H1 (cell line): ENCODE data around the gene HEXIM1. TPM values are rescaled to one million over a fixed set of nuclear protein-coding genes. Genes with fewer than 3 reads are reported as not detected.

Experiments
- CTCF ChIA-PET: fragments of 300-600 bp; sonication (Branson Sonifier 250); formaldehyde crosslinking; loops from one replicate; lab custom pipeline; 2021; ENCODE audit not compliant: partially characterized antibody; lab: Charles Lee
- POLR2A ChIA-PET: fragments of 300-600 bp; sonication (Branson Sonifier 250); formaldehyde crosslinking; loops from one replicate; lab custom pipeline; 2021; ENCODE audit warnings: inconsistent platforms; ENCODE audit not compliant: partially characterized antibody; lab: Charles Lee
- DNase-seq, 2 experiments: peaks; one replicate each; pipeline versions ENCODE4 v3.0.0 to v3.0.0-alpha.2; 2010 to 2022; ENCODE audit warnings: low spot score in 2 of 2, low read depth in 1 of 2, mixed read lengths in 1 of 2
- FAIRE-seq: peaks from 2 replicates; lab custom pipeline; 2011; peaks lifted over from hg19 to GRCh38; lab: Jason Lieb, UNC
- H2AFZ ChIP-seq: 2 replicates; pipeline ENCODE4 v1.8.1; 2012; ENCODE audit warnings: low read length, inconsistent platforms
- H2AK5ac ChIP-seq: 2 replicates; pipeline ENCODE4 v1.6.1; 2013; ENCODE audit warnings: low read depth, low read length
- H2BK120ac ChIP-seq: replicated peaks from 2 replicates; pipeline ENCODE3; 2013; ENCODE audit warnings: low read depth, low read length, inconsistent platforms
- H2BK12ac ChIP-seq: 2 replicates; pipeline ENCODE4 v1.6.1; 2013; ENCODE audit warnings: low read depth, low read length
- H2BK15ac ChIP-seq: 2 replicates; pipeline ENCODE4 v1.6.1; 2013; ENCODE audit warnings: low read length
- H2BK20ac ChIP-seq: 2 replicates; pipeline ENCODE4 v1.6.1; 2013; ENCODE audit warnings: low read length
- H2BK5ac ChIP-seq: 2 replicates; pipeline ENCODE4 v1.6.1; 2013; ENCODE audit warnings: low read depth, low read length
- H3K14ac ChIP-seq: 2 replicates; pipeline ENCODE4 v1.6.1; 2013; ENCODE audit warnings: inconsistent platforms; ENCODE audit not compliant: insufficient read length
- H3K18ac ChIP-seq: 2 replicates; pipeline ENCODE4 v1.6.1; 2013; ENCODE audit warnings: low read length; ENCODE audit errors: extremely low read depth
- H3K23ac ChIP-seq: 2 replicates; pipeline ENCODE4 v1.6.1; 2013; ENCODE audit warnings: inconsistent platforms; ENCODE audit not compliant: insufficient read length
- H3K23me2 ChIP-seq: 2 replicates; pipeline ENCODE4 v1.6.1; 2013; ENCODE audit warnings: low read depth, low read length
- H3K27ac ChIP-seq: 2 replicates; pipeline ENCODE4 v1.6.1; 2011; ENCODE audit warnings: low read depth, low read length, inconsistent platforms
- H3K27me3 ChIP-seq, 4 experiments: replicated peaks in 1 of 4; 1 replicate in 1 of 4; 2 replicates in 3 of 4; pipeline versions ENCODE4 v1.6.1 to v1.8.1; 2011 to 2013; ENCODE audit warnings: low read length in 3 of 4, mild to moderate bottlenecking in 3 of 4, inconsistent platforms in 2 of 4, mixed read lengths in 2 of 4, moderate library complexity in 1 of 4; ENCODE audit not compliant: control insufficient read depth in 3 of 4, insufficient read depth in 3 of 4; ENCODE audit errors: extremely low read depth in 1 of 4
- H3K36me3 ChIP-seq, 4 experiments: 2 replicates each; pipeline versions ENCODE4 v1.6.1 to v1.8.1; 2011 to 2013; ENCODE audit warnings: mild to moderate bottlenecking in 4 of 4, low read length in 3 of 4, moderate library complexity in 2 of 4, control low read depth in 1 of 4, inconsistent platforms in 1 of 4; ENCODE audit not compliant: insufficient read depth in 4 of 4, control insufficient read depth in 2 of 4
- H3K4ac ChIP-seq: replicated peaks from 2 replicates; pipeline ENCODE3; 2013; ENCODE audit warnings: low read length, low read depth, mixed read lengths, inconsistent platforms; ENCODE audit not compliant: insufficient read length
- H3K4me1 ChIP-seq, 4 experiments: replicated peaks in 1 of 4; 1 replicate in 1 of 4; 2 replicates in 3 of 4; pipeline versions ENCODE4 v1.6.1 to v1.8.1; 2011 to 2013; ENCODE audit warnings: low read length in 3 of 4, inconsistent platforms in 2 of 4, mixed read lengths in 1 of 4; ENCODE audit not compliant: insufficient read depth in 4 of 4, control insufficient read depth in 3 of 4
- H3K4me2 ChIP-seq, 2 experiments: 2 replicates each; pipeline versions ENCODE4 v1.6.1 to v1.8.1; 2011 to 2013; ENCODE audit warnings: low read depth in 2 of 2, low read length in 2 of 2, control low read depth in 1 of 2, inconsistent platforms in 1 of 2, mild to moderate bottlenecking in 1 of 2; ENCODE audit not compliant: insufficient read depth in 1 of 2
- H3K4me3 ChIP-seq, 4 experiments: fragments of 200-600, 300-600 bp in 1 of 4; sonication (generic), shearing (Covaris generic), sonication (Bioruptor Twin) in 1 of 4; 2 replicates each; pipeline versions ENCODE4 v1.5.1 to v1.8.1; 2011 to 2016; ENCODE audit warnings: low read length in 4 of 4, low read depth in 3 of 4, control low read depth in 2 of 4, inconsistent platforms in 2 of 4, mild to moderate bottlenecking in 2 of 4, mixed read lengths in 1 of 4, moderate library complexity in 1 of 4; ENCODE audit not compliant: insufficient read depth in 2 of 4; ENCODE audit errors: extremely low read depth in 1 of 4
- H3K56ac ChIP-seq: replicated peaks from 2 replicates; pipeline ENCODE3; 2013; ENCODE audit warnings: low read depth, mild to moderate bottlenecking, mixed read lengths, low read length, inconsistent platforms; ENCODE audit not compliant: insufficient read length
- H3K79me1 ChIP-seq: 2 replicates; pipeline ENCODE4 v1.6.1; 2013; ENCODE audit warnings: low read depth, low read length, control low read depth
- H3K79me2 ChIP-seq, 2 experiments: 2 replicates each; pipeline versions ENCODE4 v1.6.1 to v1.8.1; 2012 to 2013; ENCODE audit warnings: low read length in 2 of 2, mild to moderate bottlenecking in 2 of 2, inconsistent platforms in 1 of 2; ENCODE audit not compliant: insufficient read depth in 2 of 2, control insufficient read depth in 1 of 2
- H3K9ac ChIP-seq, 4 experiments: replicated peaks in 1 of 4; 1 replicate in 1 of 4; 2 replicates in 3 of 4; pipeline versions ENCODE4 v1.6.1 to v1.8.1; 2011 to 2013; ENCODE audit warnings: low read depth in 3 of 4, low read length in 3 of 4, control low read depth in 2 of 4, mild to moderate bottlenecking in 2 of 4, moderate library complexity in 2 of 4, inconsistent platforms in 1 of 4; ENCODE audit errors: extremely low read depth in 1 of 4
- H3K9me3 ChIP-seq, 2 experiments: 2 replicates each; pipeline versions ENCODE4 v1.6.1 to v1.8.1; 2012 to 2013; ENCODE audit warnings: mild to moderate bottlenecking in 2 of 2, moderate library complexity in 2 of 2, control low read depth in 1 of 2, inconsistent platforms in 1 of 2, low read depth in 1 of 2, low read length in 1 of 2, mixed read lengths in 1 of 2; ENCODE audit not compliant: insufficient read depth in 2 of 2
- H4K20me1 ChIP-seq, 2 experiments: replicated peaks in 1 of 2; 2 replicates each; pipeline versions ENCODE3 to v1.8.1; 2011 to 2013; ENCODE audit warnings: inconsistent platforms in 2 of 2, low read length in 2 of 2, mild to moderate bottlenecking in 1 of 2; ENCODE audit not compliant: insufficient read depth in 2 of 2, control insufficient read depth in 1 of 2
- H4K5ac ChIP-seq: 2 replicates; pipeline ENCODE4 v1.6.1; 2013; ENCODE audit warnings: low read length, low read depth, mixed read lengths, inconsistent platforms; ENCODE audit not compliant: insufficient read length
- H4K8ac ChIP-seq: 2 replicates; pipeline ENCODE4 v1.8.0; 2013; ENCODE audit warnings: mild to moderate bottlenecking, moderate library complexity, low read length, inconsistent platforms; ENCODE audit not compliant: insufficient read depth; ENCODE audit errors: extremely low read depth
- H4K91ac ChIP-seq: replicated peaks from 2 replicates; pipeline ENCODE3; 2013; ENCODE audit warnings: low read length, mixed read lengths, inconsistent platforms; ENCODE audit not compliant: insufficient read length
- ATF3 ChIP-seq: IDR thresholded peaks from 2 replicates; pipeline ENCODE4 v1.6.1; 2011; ENCODE audit warnings: low read depth, mild to moderate bottlenecking, low read length; ENCODE audit not compliant: insufficient read depth
- BRCA1 ChIP-seq: IDR thresholded peaks from 2 replicates; pipeline ENCODE4 v1.6.1; 2012; ENCODE audit warnings: low read depth, low read length, improper control_type of control experiment
- CBX8 ChIP-seq: fragments of 300-800, 300-1000 bp; sonication (generic); IDR thresholded peaks from 2 replicates; pipeline ENCODE4 v1.7.1; 2016; ENCODE audit warnings: low read depth, low read length, borderline replicate concordance
- E2F6 ChIP-seq: IDR thresholded peaks from 2 replicates; pipeline ENCODE4 v1.6.1; 2012; ENCODE audit warnings: inconsistent platforms
- GABPA ChIP-seq: IDR thresholded peaks from 2 replicates; pipeline ENCODE4 v1.6.1; 2011; ENCODE audit warnings: mild to moderate bottlenecking, low read length, moderate library complexity, borderline replicate concordance; ENCODE audit not compliant: insufficient read depth
- PHF8 ChIP-seq: fragments of 200-600 bp; sonication (generic); conservative IDR thresholded peaks from 2 replicates; pipeline ENCODE4 v1.7.1; 2012; ENCODE audit warnings: low read depth, mild to moderate bottlenecking, inconsistent platforms, low read length, moderate library complexity
- POLR2AphosphoS5 ChIP-seq: IDR thresholded peaks from 2 replicates; pipeline ENCODE4 v1.6.1; 2011; ENCODE audit warnings: low read depth, low read length
- POU5F1 ChIP-seq: IDR thresholded peaks from 2 replicates; pipeline ENCODE4 v1.6.1; 2011; ENCODE audit warnings: low read depth, mild to moderate bottlenecking, low read length, moderate library complexity
- RAD21 ChIP-seq, 2 experiments: IDR thresholded peaks in 1 of 2; conservative IDR thresholded peaks in 1 of 2; 2 replicates each; pipeline ENCODE4 v1.6.1; 2011; ENCODE audit warnings: low read depth in 2 of 2, low read length in 2 of 2, improper control_type of control experiment in 1 of 2, inconsistent platforms in 1 of 2, mild to moderate bottlenecking in 1 of 2, moderate library complexity in 1 of 2
- RNF2 ChIP-seq: fragments of 200-900, 300-1000 bp; sonication (generic); IDR thresholded peaks from 2 replicates; pipeline ENCODE4 v1.7.1; 2016; ENCODE audit warnings: borderline replicate concordance, low read depth, mild to moderate bottlenecking, antibody characterized with exemption, low read length; ENCODE audit not compliant: poor library complexity, severe bottlenecking; ENCODE audit errors: missing control alignments
- SIRT6 ChIP-seq: IDR thresholded peaks from one replicate; pipeline ENCODE4 v1.7.1; 2012; ENCODE audit warnings: low read length, inconsistent platforms
- ZNF274 ChIP-seq: IDR thresholded peaks from 2 replicates; pipeline ENCODE4 v1.7.0; 2012; ENCODE audit warnings: low read length, borderline replicate concordance; ENCODE audit errors: extremely low read depth
- WGBS, 2 experiments: shearing (Covaris generic) in 1 of 2; methylation state at CpG; one replicate each; pipeline versions ENCODE4 v1.1.6 to v1.1.7; 2013 to 2015; ENCODE audit warnings: low lambda C conversion rate in 2 of 2, mixed read lengths in 2 of 2, inconsistent platforms in 1 of 2, low coverage in 1 of 2, missing lambda C conversion rate in 1 of 2; ENCODE audit not compliant: insufficient replicate concordance in 2 of 2, insufficient coverage in 1 of 2, insufficient read length in 1 of 2; ENCODE audit errors: extremely low coverage in 1 of 2, missing lambda C conversion rate in 1 of 2; 5-methylcytosine and 5-hydroxymethylcytosine counted together
- polyA plus RNA-seq, 7 experiments: library from polyadenylated mRNA; depleted of rRNA in 3 of 7; stranded (reverse) in 5 of 7; unstranded in 2 of 7; fragments of >200 nt in 5 of 7; fragments of 200-250 nt in 2 of 7; gene quantifications; 1 replicate in 5 of 7; 2 replicates in 1 of 7; 4 replicates in 1 of 7; pipeline versions ENCODE4 v1.2.1 to v1.2.3, GENCODE V29; 2011 to 2013; ENCODE audit warnings: missing spikeins in 2 of 7, mixed read lengths in 2 of 7
- total RNA-seq: library from RNA; stranded (reverse); fragmentation: NEBNext Ultra II Directional; extraction: Animal tissue kit (Norgen Biotek cat#: 25700); gene quantifications from 2 replicates; pipeline ENCODE4 v1.2.1, GENCODE V29; 2021

HEXIM1 gene
- total and polyA plus RNA-seq, 2 of the 8 experiments (the other 6 are each of a cell fraction or from before 2014, with no cell fraction given) = 9.1 to 38.3 TPM

- Histone ChIP-seq H3K27ac (no peak overlapping the region), H2BK5ac (no peak overlapping the region), H4K5ac (no peak overlapping the region), H4K20me1 (peaks cover 4 to 6% of the 10 kb centered on the region in 2 experiments), H3K18ac (no peak overlapping the region), H3K4ac (no peak overlapping the region), H3K14ac (no peak overlapping the region), H3K4me2 (no peak overlapping the region), H3K36me3 (peaks cover 7 to 19% (median 11%) of the 10 kb centered on the region in 4 experiments), H4K91ac (no peak overlapping the region), H2BK12ac (no peak overlapping the region), H3K56ac (no peak overlapping the region), H3K27me3 (no peaks in the 10 kb centered on the region), H2BK120ac (no peak overlapping the region), H2AK5ac (no peak overlapping the region), H3K23me2 (no peaks in the 10 kb centered on the region), H3K4me3 (no peak overlapping the region), H2BK15ac (no peak overlapping the region), H2AFZ (no peak overlapping the region), H4K8ac (no peak overlapping the region), H3K9me3 (no peaks in the 10 kb centered on the region), H3K79me2 (no peaks in the 10 kb centered on the region), H3K79me1 (no peaks in the 10 kb centered on the region; the same call in 1 of the 2 replicates), H3K4me1 (peaks cover 0 to 9% (median 4%) of the 10 kb centered on the region in 4 experiments; a peak in 3 of 7 replicates), H3K23ac (no peak overlapping the region), H2BK20ac (no peak overlapping the region), H3K9ac (no peak overlapping the region)
- ChIA-PET CTCF (interaction anchor here (1.2 to 2.4 kb wide), 7 partner anchors 8 to 192 kb away, joined by 3 to 25 read pairs (median 5); partner anchors contain the start of gene ACBD4), POLR2A (interaction anchor here (0.6 to 1.4 kb wide), 8 partner anchors 9 to 370 kb away, joined by 3 to 7 read pairs (median 4); partner anchors contain the start of genes HEXIM1 and NMT1)
- DNase-seq = no peak
- no peak for FAIRE-seq
- 93% methylated on average over 10 of the region's 11 CpGs; no CpG with 5 or more reads in 1 of the 2 experiments for WGBS, 2 experiments
- TF ChIP-seq E2F6 (no peak), GABPA (no peak), ATF3 (no peak), RAD21 (IDR thresholded peaks at IDR 0.05 in 1 of 2, conservative IDR thresholded peaks at IDR 0.05 in 1 of 2; ENCODE audit: low read depth in 2 of 2, low read length in 2 of 2) (no peak), SIRT6 (no peak), RNF2 (no peak), BRCA1 (no peak), ZNF274 (no peak), CBX8 (no peak), POU5F1 (no peak), PHF8 (no peak), POLR2AphosphoS5 (no peak)
Observed at GRCh38 chr17:45111850-45112249, 36.4 kb upstream of the HEXIM1 start.
